DND-41 (cell line): ENCODE results near the gene MESP2.

ENCODE experiments used
- CTCF ChIP-seq: IDR thresholded peaks from 2 replicates; pipeline ENCODE4 v1.5.1; 2012; ENCODE audit warnings: borderline replicate concordance, low read length, moderate library complexity, mild to moderate bottlenecking; ENCODE audit not compliant: poor library complexity, severe bottlenecking; ENCODE audit errors: extremely low read depth
- EZH2 ChIP-seq: IDR thresholded peaks from 3 replicates; pipeline ENCODE4 v1.6.1; 2012; ENCODE audit warnings: borderline replicate concordance, low read depth, mild to moderate bottlenecking, moderate library complexity, low read length, inconsistent platforms; ENCODE audit not compliant: severe bottlenecking

GRCh38 chr15:89820666-89821611 is 44.8 kb downstream of the MESP2 start:
- TF ChIP-seq CTCF = no peak
- no peak for TF ChIP-seq EZH2
